ENCODE measurements around the gene REST.

The REST gene

DNA sequence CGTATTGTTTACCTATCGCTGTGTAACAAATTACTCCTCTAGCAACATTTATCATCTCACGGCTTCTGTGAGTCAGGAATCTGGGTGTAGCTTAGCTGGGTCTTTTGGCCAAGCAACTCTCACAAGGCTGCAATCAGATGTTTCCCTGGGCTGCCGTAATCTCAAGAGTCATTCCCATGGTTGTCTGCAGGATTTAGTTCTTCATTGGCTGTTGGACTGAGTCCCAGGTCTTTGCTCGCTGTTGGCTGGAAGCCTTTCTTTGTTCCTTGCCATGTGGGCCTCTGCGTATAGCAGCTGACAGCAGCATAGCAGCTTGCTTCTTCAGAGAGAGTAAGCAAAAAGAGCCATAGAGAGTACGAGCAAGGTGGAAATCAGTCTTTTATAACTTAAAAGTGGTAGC lies 87.8 kb downstream of the REST start:
- H3K4me3 ChIP-seq (ENCODE audit: severe bottlenecking), result no peak overlapping the region
- DNase-seq (ENCODE audit: low spot score), result no peak
- H3K4me1 ChIP-seq (ENCODE audit: insufficient read depth, poor library complexity, severe bottlenecking), result no peaks in the 10 kb centered on the region
- peaks cover 88% of the 10 kb centered on the region for H3K36me3 ChIP-seq (ENCODE audit: low read depth)
- no peaks in the 10 kb centered on the region for H3K9me3 ChIP-seq (ENCODE audit: severe bottlenecking)
- ATAC-seq (ENCODE audit: low read depth), result no peak
- TF ChIP-seq CTCF (IDR thresholded peaks at IDR 0.05; ENCODE audit: poor library complexity, severe bottlenecking), result no peak
- no peaks in the 10 kb centered on the region for H3K27me3 ChIP-seq (ENCODE audit: insufficient read depth, poor library complexity, severe bottlenecking)
- H3K27ac ChIP-seq (ENCODE audit: poor library complexity, severe bottlenecking), result no peak overlapping the region

GRCh38 chr4:56999751-57000150 lies 92.1 kb downstream of the REST start:
- ATAC-seq (ENCODE audit: low read depth) (no peak), DNase-seq (ENCODE audit: low spot score) (no peak)
- no peaks in the 10 kb centered on the region for H3K4me1 ChIP-seq (ENCODE audit: insufficient read depth, poor library complexity, severe bottlenecking)
- no peak for TF ChIP-seq CTCF (IDR thresholded peaks at IDR 0.05; ENCODE audit: poor library complexity, severe bottlenecking)
- H3K27ac ChIP-seq (ENCODE audit: poor library complexity, severe bottlenecking), result no peak overlapping the region
- H3K36me3 ChIP-seq (ENCODE audit: low read depth), result peaks cover 82% of the 10 kb centered on the region
- H3K27me3 ChIP-seq (ENCODE audit: insufficient read depth, poor library complexity, severe bottlenecking), result no peaks in the 10 kb centered on the region
- no peak overlapping the region for H3K4me3 ChIP-seq (ENCODE audit: severe bottlenecking)
- H3K9me3 ChIP-seq (ENCODE audit: severe bottlenecking), result no peaks in the 10 kb centered on the region

GRCh38 chr4:57013543-57014120 lies 105.9 kb downstream of the REST start:
- Histone ChIP-seq H3K27me3 (ENCODE audit: insufficient read depth, poor library complexity, severe bottlenecking) (no peaks in the 10 kb centered on the region), H3K4me3 (ENCODE audit: severe bottlenecking) (no peak overlapping the region), H3K36me3 (ENCODE audit: low read depth) (peaks cover 97% of the 10 kb centered on the region), H3K9me3 (ENCODE audit: severe bottlenecking) (no peaks in the 10 kb centered on the region), H3K27ac (ENCODE audit: poor library complexity, severe bottlenecking) (no peak overlapping the region), H3K4me1 (ENCODE audit: insufficient read depth, poor library complexity, severe bottlenecking) (no peaks in the 10 kb centered on the region)
- TF ChIP-seq CTCF (IDR thresholded peaks at IDR 0.05; ENCODE audit: poor library complexity, severe bottlenecking), result no peak
- ATAC-seq (ENCODE audit: low read depth) (no peak), DNase-seq (ENCODE audit: low spot score) (no peak)
